HG03432 (cell line): Measurements from ENCODE around the gene ZNHIT1.
"Not testable (repeated sequence)": the region's sequence is repeated elsewhere in the genome, so short reads cannot be mapped to it uniquely, and the experiment has no call there.

Experiments used
- ATAC-seq: cut with Tn5 transposase; IDR thresholded peaks from one replicate; pipeline ENCODE4 v1.9.1; 2021; ENCODE audit warnings: mild to moderate bottlenecking, moderate library complexity; ENCODE audit not compliant: unreplicated experiment

ZNHIT1 gene

DNA sequence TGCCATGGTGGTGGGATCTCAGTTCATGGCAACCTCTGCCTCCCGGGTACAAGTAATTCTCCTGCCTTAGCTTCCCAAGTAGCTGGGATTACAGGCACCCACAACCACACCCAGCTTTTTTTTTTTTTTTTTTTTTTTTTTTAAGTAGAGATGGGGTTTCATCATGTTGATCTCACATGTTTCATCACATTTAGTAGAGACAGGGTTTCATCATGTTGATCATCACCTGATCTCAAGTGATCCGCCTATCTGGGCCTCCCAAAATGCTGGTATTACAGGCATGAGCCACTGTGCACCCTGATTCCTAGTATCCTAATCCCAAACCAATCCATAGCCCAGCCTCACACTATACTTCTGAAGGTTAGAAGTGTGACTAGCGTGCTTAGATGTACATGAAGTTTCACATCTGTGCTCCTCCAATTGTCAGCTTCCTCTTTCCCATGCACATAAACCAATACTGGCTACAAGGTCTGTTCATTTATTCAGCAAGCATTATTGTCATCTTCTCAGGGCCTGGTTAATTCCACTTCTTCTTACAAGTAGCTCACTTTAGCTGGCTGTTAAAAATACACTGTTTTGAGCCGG lies 31.0 kb upstream of the ZNHIT1 start:
- ATAC-seq = no peak

DNA sequence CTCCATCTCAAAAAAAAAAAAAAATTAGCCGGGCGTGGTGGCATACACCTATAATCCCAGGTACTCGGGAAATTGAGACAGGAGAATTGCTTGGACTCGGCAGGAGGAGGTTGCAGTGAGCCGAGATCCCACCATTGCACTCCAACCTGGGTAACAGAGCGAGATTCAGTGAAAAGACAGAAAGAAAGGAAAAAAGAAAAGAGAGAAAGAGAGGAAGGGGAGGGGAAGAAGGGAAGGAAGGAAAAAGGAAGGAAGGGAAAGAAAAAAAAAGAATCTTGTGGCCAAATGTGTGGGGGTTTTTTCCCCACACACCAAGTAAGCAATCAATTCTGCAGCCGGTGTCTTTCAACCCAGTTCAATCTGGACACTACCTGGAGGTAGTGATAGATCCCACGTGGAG lies 28.9 kb upstream of the ZNHIT1 start:
- no peak for ATAC-seq

GRCh38 chr7:101195884-101196283 lies 22.1 kb upstream of the ZNHIT1 start:
- no peak for ATAC-seq

DNA sequence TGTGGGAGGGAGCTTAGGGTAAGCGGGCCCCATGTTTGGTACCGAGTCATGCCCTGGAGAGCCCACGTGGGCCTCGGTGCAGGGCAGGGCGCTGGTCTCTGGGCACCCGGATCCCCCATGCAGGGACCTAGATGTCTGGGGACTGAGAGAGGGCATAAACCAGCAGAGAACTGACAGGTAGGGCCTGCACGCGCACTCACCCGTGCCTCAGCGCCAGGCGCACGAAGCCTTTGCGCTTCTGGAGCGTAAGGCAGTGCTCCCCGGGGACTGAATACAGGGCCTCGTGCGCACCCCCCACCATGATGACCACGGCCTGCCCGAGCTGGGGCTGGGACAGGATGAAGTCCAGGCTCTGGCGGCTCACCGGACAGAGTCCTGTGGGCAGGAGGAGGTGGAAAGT lies 20.0 kb upstream of the ZNHIT1 start:
- no peak for ATAC-seq

DNA sequence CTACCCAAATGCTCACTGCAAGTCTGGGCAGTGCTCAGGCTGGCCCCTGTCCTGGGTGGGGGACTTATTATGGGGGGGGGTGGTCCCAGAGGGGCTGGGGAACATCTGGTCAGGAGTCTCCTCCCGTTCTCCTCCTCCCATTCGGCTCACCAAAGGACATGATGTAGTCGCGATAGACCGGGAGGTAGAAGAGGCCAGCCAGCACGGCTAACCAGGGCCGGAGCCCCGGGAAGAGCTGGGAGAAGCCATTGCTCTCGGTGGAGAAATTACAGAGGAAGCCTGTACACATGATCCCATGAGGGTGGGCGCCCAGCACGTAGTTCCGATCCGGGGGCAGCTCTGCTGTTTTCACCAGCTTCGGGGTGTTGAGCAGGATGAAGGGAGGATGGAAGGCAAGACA lies 19.5 kb upstream of the ZNHIT1 start:
- ATAC-seq = no peak

- ATAC-seq = not testable (repeated sequence)
Observed at GRCh38 chr7:101199522-101199921, 18.4 kb upstream of the ZNHIT1 start.

DNA sequence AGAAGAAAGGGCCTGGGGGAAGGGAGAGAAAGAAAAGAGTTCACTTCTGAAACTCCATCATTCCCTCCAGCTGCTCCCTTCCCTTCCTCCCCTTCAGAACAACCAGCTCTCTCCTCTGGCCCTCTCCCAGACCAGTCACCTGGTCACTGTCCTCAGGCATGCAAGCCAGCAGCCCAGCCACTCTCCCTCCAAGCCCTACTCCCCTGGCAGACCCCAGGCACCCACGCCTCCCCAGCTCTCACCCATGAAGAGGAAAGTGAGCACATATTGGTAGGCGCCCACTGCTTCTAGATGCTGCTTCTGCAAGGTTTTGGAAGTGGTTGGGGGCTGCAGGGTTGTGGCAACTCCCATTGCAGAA lies 17.5 kb upstream of the ZNHIT1 start:
- ATAC-seq = no peak

DNA sequence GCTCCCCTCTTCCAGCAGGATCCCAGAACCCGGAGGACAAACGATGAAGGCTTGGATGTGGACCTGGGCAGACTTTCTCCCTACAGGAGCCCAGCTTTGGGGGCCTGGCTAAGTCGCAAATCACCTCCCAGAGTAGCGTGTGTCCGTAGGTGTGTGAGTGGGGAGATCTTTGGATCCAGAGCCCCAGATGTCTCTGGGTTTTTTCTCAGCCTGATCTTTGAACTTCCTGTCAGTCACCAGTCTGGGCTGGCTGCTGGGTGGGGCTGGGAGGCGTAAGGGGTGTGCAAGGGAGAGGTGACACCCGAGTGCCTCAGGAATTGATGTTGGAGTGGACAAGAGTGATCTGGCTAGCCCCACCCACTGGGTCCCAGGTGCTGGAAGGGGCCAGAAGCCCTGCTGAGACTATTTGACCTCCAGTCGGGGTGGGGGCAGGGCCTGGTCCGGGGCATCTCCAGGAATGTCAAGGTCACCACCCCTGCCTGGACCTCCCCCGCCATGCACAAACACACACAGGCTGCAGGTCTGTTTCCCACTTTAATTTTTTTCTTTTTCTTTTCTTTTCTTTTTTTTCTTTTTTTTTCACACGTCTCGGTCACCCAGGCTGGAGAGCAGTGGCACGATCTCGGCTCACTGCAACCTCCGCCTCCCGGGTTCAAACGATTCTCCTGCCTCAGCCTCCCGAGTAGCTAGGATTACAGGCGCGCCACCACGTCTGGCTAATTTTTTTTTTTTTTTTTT lies 16.9 kb upstream of the ZNHIT1 start, which contains the start of gene MOGAT3:
TSS of gene MOGAT3 (minus strand) at position 175 of the 738 bp plus-strand sequence. CDS start 182 bp downstream, outside the sequence.
- ATAC-seq = no peak

- no peak for ATAC-seq
Observed at GRCh38 chr7:101201695-101202602, 16.0 kb upstream of the ZNHIT1 start.

- no peak for ATAC-seq
Observed at GRCh38 chr7:101202603-101202918, 15.4 kb upstream of the ZNHIT1 start.

- ATAC-seq = not testable (repeated sequence)
Observed at GRCh38 chr7:101203740-101204738, 13.9 kb upstream of the ZNHIT1 start.

DNA sequence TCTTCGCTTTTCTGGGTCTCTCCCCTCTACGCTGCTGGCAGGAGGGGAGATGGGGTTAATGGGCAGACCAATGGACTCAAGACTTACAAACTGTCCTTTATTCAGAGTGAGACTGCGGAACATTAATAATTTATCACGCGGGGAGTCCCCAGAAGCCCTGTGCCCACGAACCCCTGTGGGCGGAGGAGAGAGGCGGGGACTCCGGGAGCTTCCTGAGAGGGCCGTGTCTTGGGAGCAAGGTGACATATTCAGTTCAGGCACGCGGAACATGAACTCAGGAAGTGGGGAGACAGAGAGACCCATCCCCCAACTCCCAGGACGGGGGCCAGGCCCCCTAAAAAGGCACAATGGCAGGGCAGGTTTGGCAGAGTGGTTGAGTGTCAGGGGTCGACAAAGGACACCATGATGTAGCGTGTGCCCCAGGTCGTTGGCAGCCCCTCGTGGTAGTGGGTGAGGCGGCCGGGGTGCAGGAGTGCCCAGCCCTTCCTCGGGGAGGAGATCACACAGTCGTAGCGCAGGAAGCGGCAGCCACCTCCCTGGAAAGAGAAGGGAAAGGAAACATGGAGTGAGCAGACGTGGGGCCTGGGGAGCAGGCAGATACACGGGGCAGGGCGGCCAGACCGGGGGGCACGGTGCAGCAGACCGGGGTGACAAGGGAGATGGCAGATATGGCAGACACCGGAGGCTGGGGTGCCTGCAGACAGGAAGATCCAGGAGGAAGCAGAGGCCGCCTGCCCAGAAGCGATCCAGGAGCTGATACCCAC lies 11.9 kb upstream of the ZNHIT1 start:
- ATAC-seq = no peak

DNA sequence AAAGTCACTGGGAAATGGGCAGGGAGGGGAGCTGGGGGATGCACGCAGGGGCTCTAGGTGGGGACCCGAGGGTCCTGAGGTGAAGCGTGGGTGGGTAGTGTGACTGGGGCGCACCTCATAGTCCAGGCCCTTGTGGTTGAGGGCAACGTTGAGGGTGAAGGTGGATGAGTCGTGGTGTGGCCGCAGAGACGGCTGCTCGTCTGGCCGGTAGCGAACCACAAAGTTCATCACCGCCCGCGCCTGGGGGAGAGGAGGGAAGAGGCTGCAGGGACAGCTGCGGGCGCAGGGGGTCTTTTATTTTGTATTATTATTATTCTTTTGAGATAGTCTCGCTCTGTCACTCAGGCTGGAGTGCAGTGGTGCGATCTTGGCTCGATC lies 11.3 kb upstream of the ZNHIT1 start:
- ATAC-seq = no peak

GRCh38 chr7:101207459-101207858 lies 10.5 kb upstream of the ZNHIT1 start:
- ATAC-seq = no peak

- ATAC-seq = no peak
Observed at GRCh38 chr7:101208794-101209193, 9.2 kb upstream of the ZNHIT1 start.

DNA sequence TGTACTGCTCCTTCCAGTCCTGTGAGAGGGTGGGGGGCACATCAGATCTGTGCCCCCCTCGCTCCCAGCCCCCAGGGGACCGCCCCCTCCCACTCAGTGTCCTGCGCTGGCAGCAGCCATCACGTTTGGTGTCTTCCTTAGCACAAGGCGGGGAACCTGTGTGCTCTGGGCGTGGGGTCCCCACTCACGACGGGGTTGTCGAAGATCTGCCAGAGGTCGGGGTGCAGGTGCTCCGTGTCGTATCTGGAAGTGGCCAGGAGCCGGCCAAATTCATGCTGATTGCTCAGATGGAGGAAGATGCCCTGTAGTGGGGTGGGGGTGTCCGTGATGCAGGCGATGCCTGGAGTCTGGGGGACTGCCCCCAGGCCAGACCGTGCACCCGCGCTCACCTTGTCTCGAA lies 7.8 kb upstream of the ZNHIT1 start:
- no peak for ATAC-seq

DNA sequence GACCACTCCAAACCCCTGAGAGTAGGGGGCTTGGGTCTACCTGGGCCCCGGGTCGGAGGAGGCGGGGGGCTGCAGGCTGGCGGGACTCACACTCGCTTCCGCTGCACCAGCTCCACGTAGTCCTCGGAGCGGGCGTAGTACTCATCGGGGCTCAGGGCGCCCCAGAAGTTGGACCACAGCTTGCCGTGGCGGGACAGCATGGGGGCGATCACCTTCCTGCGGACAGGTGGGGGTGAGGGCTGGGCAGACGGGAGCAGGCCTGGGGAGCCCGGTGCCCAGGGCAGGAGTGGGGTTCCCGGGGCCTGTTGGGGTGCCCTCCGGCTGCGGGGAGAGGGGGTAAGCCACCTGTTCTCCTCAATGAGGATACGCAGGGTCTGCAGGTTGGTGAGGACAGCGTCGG lies 6.5 kb upstream of the ZNHIT1 start:
- no peak for ATAC-seq

DNA sequence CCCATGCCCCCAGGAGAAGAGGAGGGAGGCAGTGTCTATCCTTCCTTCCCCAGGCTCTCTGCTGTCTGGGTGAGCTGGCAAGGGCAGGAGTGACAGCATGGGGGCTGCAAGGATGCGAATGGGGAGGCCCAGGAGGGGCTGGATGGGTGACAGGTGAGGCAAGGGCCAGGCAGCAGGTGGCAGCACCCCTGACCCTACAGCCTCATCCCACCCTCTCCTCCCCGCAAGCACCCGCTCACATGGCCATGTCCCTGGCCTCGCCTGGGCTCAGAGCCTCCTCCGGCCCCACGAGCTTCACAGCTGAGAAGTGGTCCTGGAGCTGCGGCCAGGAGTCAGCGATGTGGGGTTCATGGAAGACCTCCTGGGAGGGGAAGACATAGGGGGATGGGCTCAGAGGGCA lies 6.0 kb upstream of the ZNHIT1 start:
- no peak for ATAC-seq

DNA sequence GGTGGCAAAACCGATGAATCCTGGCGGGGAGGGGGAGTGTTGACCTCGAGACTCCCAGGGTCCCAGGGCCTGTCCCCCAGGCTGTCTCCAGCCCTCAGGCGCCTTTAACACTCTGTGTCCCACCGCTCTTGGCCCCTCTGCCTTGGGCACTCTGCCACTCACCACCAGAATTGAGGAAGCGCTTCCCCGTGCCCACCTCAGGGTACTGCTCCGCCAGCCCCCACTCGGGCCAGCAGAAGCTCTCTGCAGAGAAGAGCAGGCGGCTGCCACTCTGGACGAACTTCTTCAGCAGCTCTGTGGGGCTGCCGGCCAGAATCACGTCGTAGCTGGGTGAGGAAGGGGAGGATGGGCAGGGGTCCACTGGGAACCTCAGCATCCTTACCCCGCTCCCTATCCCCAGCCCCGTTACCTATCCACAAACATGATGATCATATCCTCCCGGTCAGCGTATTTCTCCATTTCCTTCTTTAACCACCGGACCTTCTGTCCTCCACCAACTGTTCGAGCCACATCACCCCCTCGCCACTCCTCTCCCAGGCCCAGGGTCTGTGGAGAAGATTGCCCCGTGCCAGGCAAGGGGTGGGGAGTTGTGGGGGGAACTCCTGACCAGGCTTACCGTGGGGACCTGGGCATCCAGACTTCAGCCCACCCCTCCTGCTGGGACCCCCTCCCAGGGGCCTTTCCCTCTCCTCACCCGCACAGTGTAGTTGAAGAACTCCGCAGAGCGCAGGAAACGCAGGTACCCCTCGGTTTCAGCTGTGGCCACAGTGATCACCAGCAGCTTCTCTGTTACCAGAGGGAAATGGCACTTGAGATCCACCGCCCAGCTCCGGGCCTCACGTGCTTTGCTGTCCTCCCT lies 1.7 kb upstream of the ZNHIT1 start:
- no peak for ATAC-seq
